K562 (cell line): ENCODE measurements around the gene FCHSD1. TPM values are rescaled to one million over a fixed set of nuclear protein-coding genes. Genes with fewer than 3 reads are reported as not detected.
A peak's percentile ranks its signal among the peaks of the same experiment; 100 is the strongest.

Experiments used
- CREBBP ChIP-seq: IDR thresholded peaks from one replicate; pipeline ENCODE4 v1.6.1; 2012; ENCODE audit warnings: low read depth, mild to moderate bottlenecking, control low read depth, inconsistent platforms, low read length
- HSF4 ChIP-seq: fragments of 250-450 bp; sonication (Bioruptor Pico); IDR thresholded peaks from 2 replicates; pipeline ENCODE4 v2.1.2; 2022; ENCODE audit warnings: mild to moderate bottlenecking, moderate library complexity, borderline replicate concordance
- SMARCA4 ChIP-seq: fragments of 450-650 bp; IDR thresholded peaks from 2 replicates; pipeline ENCODE4 v1.6.1; 2016
- SRF ChIP-seq, 2 experiments: fragments of 250-450, 450-650 bp in 1 of 2; sonication (Bioruptor Pico) in 1 of 2; sonication (generic) in 1 of 2; formaldehyde crosslinking; IDR thresholded peaks; 2 replicates each; pipeline versions ENCODE4 v1.5.0 to v1.5.1; 2020 to 2022; ENCODE audit warnings: mild to moderate bottlenecking in 1 of 2, missing genetic modification reagents in 1 of 2
- YY1 ChIP-seq, 3 experiments: IDR thresholded peaks; 2 replicates each; pipeline ENCODE4 v1.6.1; 2011; ENCODE audit warnings: low read length in 2 of 3, mild to moderate bottlenecking in 2 of 3, moderate library complexity in 2 of 3, borderline replicate concordance in 1 of 3, control low read depth in 1 of 3, low read depth in 1 of 3; ENCODE audit not compliant: insufficient read depth in 3 of 3, insufficient replicate concordance in 2 of 3, control insufficient read depth in 1 of 3, insufficient read length in 1 of 3; ENCODE audit errors: extremely low read depth in 1 of 3
- ZNF445 ChIP-seq: fragments of 250-450 bp; sonication (Bioruptor Pico); IDR thresholded peaks from 2 replicates; pipeline ENCODE4 v1.4.0; 2020; ENCODE audit warnings: low read depth, mild to moderate bottlenecking, moderate library complexity
- ZNF707 ChIP-seq: fragments of 250-450 bp; sonication (Bioruptor Pico); conservative IDR thresholded peaks from 2 replicates; pipeline ENCODE4 v1.8.0; 2022; ENCODE audit warnings: inconsistent platforms, mild to moderate bottlenecking, moderate library complexity
- polyA plus RNA-seq, 8 experiments: library from polyadenylated mRNA; depleted of rRNA in 4 of 8; stranded (reverse) in 5 of 8; unstranded in 3 of 8; fragments of >200 nt; fragmentation: Nextera tagmentation in 2 of 8; fragmentation: Illumina TruSeq in 1 of 8; extraction: Ambion mirVana in 2 of 8; extraction: Trizol in 1 of 8; gene quantifications; 2 replicates each; pipeline versions ENCODE4 v1.2.1 to v1.2.3, GENCODE V29; 2011 to 2014; ENCODE audit warnings: inconsistent platforms in 1 of 8, missing spikeins in 1 of 8
- total RNA-seq, 7 experiments: library from RNA; depleted of rRNA in 6 of 7; stranded (reverse); fragments of >200 nt in 6 of 7; fragmentation: Illumina TruSeq in 2 of 7; extraction: Trizol in 2 of 7; gene quantifications; 2 replicates each; pipeline versions ENCODE4 v1.2.1 to v1.2.3, GENCODE V29; 2011 to 2021; ENCODE audit warnings: low replicate concordance in 1 of 7
- TF ChIP-seq, protein P1 (sequence below), 2 experiments: fragments of 450-650 bp; IDR thresholded peaks; 2 replicates each; pipeline ENCODE4 v1.6.1; 2016; ENCODE audit warnings: mild to moderate bottlenecking in 2 of 2, borderline replicate concordance in 1 of 2, low read depth in 1 of 2, moderate library complexity in 1 of 2
- TF ChIP-seq, protein P2 (sequence below): fragments of 250-450 bp; sonication (Bioruptor Pico); IDR thresholded peaks from 2 replicates; pipeline ENCODE4 v1.9.0; 2021; ENCODE audit warnings: mild to moderate bottlenecking, inconsistent platforms
- TF ChIP-seq, protein P3 (sequence below): sonication (generic); formaldehyde crosslinking; IDR thresholded peaks from 2 replicates; pipeline ENCODE4 v1.8.0; 2022; ENCODE audit warnings: mild to moderate bottlenecking, missing genetic modification reagents

Gene FCHSD1
- total and polyA plus RNA-seq, 9 of the 15 experiments (the other 6 are each of a cell fraction or from before 2014, with no cell fraction given) = 0.35 to 37.5 (median 13.6) TPM

DNA sequence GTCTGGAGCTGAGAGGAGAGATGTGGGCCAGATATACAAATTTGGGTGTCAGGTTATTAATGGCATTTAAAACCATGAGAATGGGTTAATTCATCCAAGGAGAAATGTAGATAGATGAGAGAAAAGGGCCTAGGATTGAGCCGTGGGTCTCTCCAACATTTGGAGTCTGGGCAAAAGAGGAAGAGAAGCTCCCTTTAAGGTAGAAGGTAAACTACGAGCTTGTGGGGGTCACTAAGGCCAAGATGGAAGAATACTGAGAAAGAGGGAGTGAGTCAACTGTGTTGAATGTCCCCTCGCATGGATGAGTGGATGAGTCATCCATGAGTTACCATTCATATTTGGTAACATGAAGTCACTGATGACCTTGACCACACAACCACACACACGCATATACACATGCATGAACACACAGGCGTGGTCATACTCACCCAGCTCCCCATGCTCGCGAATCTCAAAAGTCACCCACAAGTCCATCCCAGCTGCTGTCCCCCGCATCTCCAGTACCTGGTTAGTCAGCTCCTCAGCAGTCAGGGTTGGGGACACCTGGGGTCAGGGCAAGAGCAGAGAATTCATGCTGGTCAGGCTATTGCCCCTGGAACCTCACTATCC is 6.8 kb upstream of the FCHSD1 start (continued):
- TF ChIP-seq, protein P1, sequence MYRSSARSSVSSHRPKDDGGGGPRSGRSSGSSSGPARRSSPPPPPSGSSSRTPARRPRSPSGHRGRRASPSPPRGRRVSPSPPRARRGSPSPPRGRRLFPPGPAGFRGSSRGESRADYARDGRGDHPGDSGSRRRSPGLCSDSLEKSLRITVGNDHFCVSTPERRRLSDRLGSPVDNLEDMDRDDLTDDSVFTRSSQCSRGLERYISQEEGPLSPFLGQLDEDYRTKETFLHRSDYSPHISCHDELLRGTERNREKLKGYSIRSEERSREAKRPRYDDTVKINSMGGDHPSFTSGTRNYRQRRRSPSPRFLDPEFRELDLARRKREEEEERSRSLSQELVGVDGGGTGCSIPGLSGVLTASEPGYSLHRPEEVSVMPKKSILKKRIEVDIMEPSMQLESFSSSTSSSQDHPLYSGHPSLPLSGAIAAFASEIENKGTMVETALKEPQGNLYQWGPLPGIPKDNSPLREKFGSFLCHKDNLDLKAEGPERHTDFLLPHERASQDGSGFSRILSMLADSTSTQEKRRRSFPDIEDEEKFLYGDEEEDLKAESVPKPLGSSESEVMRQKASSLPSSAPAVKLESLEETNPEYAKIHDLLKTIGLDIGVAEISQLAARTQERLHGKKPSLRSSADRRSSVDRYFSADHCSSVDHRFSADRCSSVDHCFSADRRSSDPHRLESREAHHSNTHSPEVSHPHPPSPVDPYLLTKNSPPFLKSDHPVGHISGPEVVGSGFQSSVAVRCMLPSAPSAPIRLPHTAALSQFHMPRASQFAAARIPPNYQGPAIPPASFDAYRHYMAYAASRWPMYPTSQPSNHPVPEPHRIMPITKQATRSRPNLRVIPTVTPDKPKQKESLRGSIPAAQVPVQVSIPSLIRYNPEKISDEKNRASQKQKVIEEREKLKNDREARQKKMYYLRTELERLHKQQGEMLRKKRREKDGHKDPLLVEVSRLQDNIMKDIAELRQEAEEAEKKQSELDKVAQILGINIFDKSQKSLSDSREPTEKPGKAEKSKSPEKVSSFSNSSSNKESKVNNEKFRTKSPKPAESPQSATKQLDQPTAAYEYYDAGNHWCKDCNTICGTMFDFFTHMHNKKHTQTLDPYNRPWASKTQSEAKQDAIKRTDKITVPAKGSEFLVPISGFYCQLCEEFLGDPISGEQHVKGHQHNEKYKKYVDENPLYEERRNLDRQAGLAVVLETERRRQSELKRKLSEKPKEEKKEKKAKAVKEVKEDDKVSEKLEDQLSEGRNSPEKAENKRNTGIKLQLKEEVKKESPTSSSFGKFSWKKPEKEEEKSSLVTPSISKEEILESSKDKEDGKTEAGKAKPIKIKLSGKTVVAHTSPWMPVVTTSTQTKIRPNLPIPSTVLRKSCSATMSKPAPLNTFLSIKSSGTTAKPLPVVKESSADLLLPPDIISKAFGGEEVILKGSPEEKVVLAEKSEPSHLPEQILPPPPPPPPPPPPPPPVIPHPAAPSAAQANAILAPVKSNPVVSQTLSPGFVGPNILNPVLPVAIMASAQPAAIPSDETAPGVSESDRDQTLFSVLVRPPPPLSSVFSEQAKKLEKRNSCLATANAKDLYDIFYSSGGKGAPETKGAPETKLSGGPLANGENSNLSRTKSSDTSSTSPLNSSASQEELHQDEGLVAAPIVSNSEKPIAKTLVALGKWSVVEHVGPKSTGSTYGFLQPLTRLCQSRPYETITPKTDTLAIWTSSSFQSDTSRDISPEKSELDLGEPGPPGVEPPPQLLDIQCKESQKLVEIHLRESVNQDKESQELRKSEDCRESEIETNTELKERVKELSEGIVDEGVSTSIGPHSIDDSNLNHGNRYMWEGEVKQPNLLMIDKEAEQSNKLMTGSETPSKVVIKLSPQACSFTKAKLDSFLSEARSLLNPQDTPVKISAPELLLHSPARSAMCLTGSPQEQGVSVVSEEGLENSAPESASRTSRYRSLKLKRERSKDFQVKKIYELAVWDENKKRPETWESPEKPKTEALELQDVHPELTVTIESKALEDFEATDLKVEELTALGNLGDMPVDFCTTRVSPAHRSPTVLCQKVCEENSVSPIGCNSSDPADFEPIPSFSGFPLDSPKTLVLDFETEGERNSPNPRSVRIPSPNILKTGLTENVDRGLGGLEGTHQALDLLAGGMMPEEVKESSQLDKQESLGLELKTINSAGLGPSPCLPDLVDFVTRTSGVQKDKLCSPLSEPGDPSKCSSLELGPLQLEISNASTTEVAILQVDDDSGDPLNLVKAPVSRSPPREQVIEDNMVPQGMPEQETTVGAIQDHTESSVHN (IDR thresholded peaks at IDR 0.05; ENCODE audit: borderline replicate concordance in 1 of 2, low read depth in 1 of 2) = peak in 1 of 2 experiments; percentile 27; a peak in 1 of 4 replicates
- no peak for TF ChIP-seq CREBBP
- TF ChIP-seq, protein P2, sequence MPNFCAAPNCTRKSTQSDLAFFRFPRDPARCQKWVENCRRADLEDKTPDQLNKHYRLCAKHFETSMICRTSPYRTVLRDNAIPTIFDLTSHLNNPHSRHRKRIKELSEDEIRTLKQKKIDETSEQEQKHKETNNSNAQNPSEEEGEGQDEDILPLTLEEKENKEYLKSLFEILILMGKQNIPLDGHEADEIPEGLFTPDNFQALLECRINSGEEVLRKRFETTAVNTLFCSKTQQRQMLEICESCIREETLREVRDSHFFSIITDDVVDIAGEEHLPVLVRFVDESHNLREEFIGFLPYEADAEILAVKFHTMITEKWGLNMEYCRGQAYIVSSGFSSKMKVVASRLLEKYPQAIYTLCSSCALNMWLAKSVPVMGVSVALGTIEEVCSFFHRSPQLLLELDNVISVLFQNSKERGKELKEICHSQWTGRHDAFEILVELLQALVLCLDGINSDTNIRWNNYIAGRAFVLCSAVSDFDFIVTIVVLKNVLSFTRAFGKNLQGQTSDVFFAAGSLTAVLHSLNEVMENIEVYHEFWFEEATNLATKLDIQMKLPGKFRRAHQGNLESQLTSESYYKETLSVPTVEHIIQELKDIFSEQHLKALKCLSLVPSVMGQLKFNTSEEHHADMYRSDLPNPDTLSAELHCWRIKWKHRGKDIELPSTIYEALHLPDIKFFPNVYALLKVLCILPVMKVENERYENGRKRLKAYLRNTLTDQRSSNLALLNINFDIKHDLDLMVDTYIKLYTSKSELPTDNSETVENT = no peak
- TF ChIP-seq HSF4 = no peak
- no peak for TF ChIP-seq ZNF707 (CRISPR knock-in tag)
- peak in 1 of 3 experiments; percentile 5 for TF ChIP-seq YY1 (IDR thresholded peaks at IDR 0.05; ENCODE audit: borderline replicate concordance in 1 of 3, control insufficient read depth in 1 of 3, extremely low read depth in 1 of 3, insufficient read depth in 3 of 3, insufficient read length in 1 of 3, insufficient replicate concordance in 2 of 3, low read depth in 1 of 3, low read length in 2 of 3)
- TF ChIP-seq SRF (CRISPR knock-in tag; IDR thresholded peaks at IDR 0.05) = peak in 1 of 2 experiments; percentile 70; a peak in 1 of 4 replicates
- no peak for TF ChIP-seq ZNF445 (CRISPR knock-in tag)
- TF ChIP-seq, protein P3, sequence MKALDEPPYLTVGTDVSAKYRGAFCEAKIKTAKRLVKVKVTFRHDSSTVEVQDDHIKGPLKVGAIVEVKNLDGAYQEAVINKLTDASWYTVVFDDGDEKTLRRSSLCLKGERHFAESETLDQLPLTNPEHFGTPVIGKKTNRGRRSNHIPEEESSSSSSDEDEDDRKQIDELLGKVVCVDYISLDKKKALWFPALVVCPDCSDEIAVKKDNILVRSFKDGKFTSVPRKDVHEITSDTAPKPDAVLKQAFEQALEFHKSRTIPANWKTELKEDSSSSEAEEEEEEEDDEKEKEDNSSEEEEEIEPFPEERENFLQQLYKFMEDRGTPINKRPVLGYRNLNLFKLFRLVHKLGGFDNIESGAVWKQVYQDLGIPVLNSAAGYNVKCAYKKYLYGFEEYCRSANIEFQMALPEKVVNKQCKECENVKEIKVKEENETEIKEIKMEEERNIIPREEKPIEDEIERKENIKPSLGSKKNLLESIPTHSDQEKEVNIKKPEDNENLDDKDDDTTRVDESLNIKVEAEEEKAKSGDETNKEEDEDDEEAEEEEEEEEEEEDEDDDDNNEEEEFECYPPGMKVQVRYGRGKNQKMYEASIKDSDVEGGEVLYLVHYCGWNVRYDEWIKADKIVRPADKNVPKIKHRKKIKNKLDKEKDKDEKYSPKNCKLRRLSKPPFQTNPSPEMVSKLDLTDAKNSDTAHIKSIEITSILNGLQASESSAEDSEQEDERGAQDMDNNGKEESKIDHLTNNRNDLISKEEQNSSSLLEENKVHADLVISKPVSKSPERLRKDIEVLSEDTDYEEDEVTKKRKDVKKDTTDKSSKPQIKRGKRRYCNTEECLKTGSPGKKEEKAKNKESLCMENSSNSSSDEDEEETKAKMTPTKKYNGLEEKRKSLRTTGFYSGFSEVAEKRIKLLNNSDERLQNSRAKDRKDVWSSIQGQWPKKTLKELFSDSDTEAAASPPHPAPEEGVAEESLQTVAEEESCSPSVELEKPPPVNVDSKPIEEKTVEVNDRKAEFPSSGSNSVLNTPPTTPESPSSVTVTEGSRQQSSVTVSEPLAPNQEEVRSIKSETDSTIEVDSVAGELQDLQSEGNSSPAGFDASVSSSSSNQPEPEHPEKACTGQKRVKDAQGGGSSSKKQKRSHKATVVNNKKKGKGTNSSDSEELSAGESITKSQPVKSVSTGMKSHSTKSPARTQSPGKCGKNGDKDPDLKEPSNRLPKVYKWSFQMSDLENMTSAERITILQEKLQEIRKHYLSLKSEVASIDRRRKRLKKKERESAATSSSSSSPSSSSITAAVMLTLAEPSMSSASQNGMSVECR (CRISPR knock-in tag) = no peak
- TF ChIP-seq SMARCA4 = peak; percentile 74
